ENCODE measurements around the gene TNFRSF13B. TPM values are rescaled to one million over a fixed set of nuclear protein-coding genes. Genes with fewer than 3 reads are reported as not detected.

Gene TNFRSF13B
- polyA plus RNA-seq, 1 of the 3 experiments (the other 2 are of a cell fraction): not detected

- no peak for DNase-seq
- POLR2A ChIA-PET: no interaction called here
- Histone ChIP-seq H3F3A (replicated peaks; ENCODE audit: insufficient read depth) (no peaks in the 10 kb centered on the region), H3K4me3 (ENCODE audit: low read depth in 2 of 2, low read length in 1 of 2) (no peak overlapping the region), H3K27ac (ENCODE audit: low read depth in 2 of 2, low read length in 1 of 2) (no peak overlapping the region), H3K79me2 (ENCODE audit: insufficient read depth) (no peaks in the 10 kb centered on the region), H4K20me1 (ENCODE audit: insufficient read depth) (no peaks in the 10 kb centered on the region), H3K4me2 (no peak overlapping the region), H3K4me1 (ENCODE audit: control insufficient read depth in 1 of 2, insufficient read depth in 2 of 2, low read depth in 1 of 2, low read length in 1 of 2) (no peaks in the 10 kb centered on the region), H3K9ac (no peak overlapping the region), H3K27me3 (ENCODE audit: insufficient read depth) (peaks cover 12% of the 10 kb centered on the region; the same call in 1 of the 2 replicates), H3K36me3 (replicated peaks in 1 of 2; ENCODE audit: control insufficient read depth in 1 of 2, insufficient read depth in 2 of 2, low read length in 1 of 2) (no peaks in the 10 kb centered on the region), H2AFZ (ENCODE audit: low read depth) (no peak overlapping the region), H3K9me2 (no peaks in the 10 kb centered on the region), H3K9me3 (no peaks in the 10 kb centered on the region)
- CTCF ChIA-PET: interaction anchor here (1.6 to 5.2 kb wide), 2 partner anchors 16 to 23 kb away, joined by 5 to 26 read pairs; no protein-coding TSS in a partner anchor
- TF ChIP-seq RCOR1 (IDR thresholded peaks at IDR 0.05; ENCODE audit: low read length): no peak
- 48% methylated on average over 2 of the region's 2 CpGs for WGBS (ENCODE audit: low lambda C conversion rate)
Measured at GRCh38 chr17:16975277-16975651, 3.3 kb upstream of the TNFRSF13B start.

- POLR2A ChIA-PET: no interaction called here
- H3K9me2 ChIP-seq: no peaks in the 10 kb centered on the region
- H3K9ac ChIP-seq: no peak overlapping the region
- no peaks in the 10 kb centered on the region for H3K79me2 ChIP-seq (ENCODE audit: insufficient read depth)
- H2AFZ ChIP-seq (ENCODE audit: low read depth): no peak overlapping the region
- H3K9me3 ChIP-seq: no peaks in the 10 kb centered on the region
- CTCF ChIA-PET: interaction anchor here (1.0 to 5.2 kb wide), 3 partner anchors 17 to 438 kb away, joined by 4 to 26 read pairs (median 5); no protein-coding TSS in a partner anchor
- 35% methylated on average over 6 of the region's 6 CpGs for WGBS (ENCODE audit: low lambda C conversion rate)
- H3F3A ChIP-seq (replicated peaks; ENCODE audit: insufficient read depth): no peaks in the 10 kb centered on the region
- no peak overlapping the region for H3K4me3 ChIP-seq (ENCODE audit: low read depth in 2 of 2, low read length in 1 of 2)
- no peaks in the 10 kb centered on the region; a peak in 1 of 4 replicates for H3K4me1 ChIP-seq (ENCODE audit: control insufficient read depth in 1 of 2, insufficient read depth in 2 of 2, low read depth in 1 of 2, low read length in 1 of 2)
- no peak for DNase-seq
- no peak overlapping the region for H3K4me2 ChIP-seq
- TF ChIP-seq PBX3 (IDR thresholded peaks at IDR 0.05) (no peak), IRF3 (IDR thresholded peaks at IDR 0.05; ENCODE audit: low read depth, low read length) (no peak), EZH2phosphoT487 (IDR thresholded peaks at IDR 0.05; ENCODE audit: borderline replicate concordance, low read depth) (no peak), MXI1 (IDR thresholded peaks at IDR 0.05; ENCODE audit: low read depth, low read length) (no peak), GATA2 (CRISPR knock-in tag; IDR thresholded peaks at IDR 0.05) (no peak), EP300 (IDR thresholded peaks at IDR 0.05; ENCODE audit: borderline replicate concordance in 1 of 2, low read depth in 1 of 2, low read length in 1 of 2) (no peak), TEAD4 (IDR thresholded peaks at IDR 0.05; ENCODE audit: borderline replicate concordance, insufficient read depth) (no peak), NFIC (IDR thresholded peaks at IDR 0.05; ENCODE audit: borderline replicate concordance) (no peak), REST (IDR thresholded peaks at IDR 0.05; ENCODE audit: low read depth, low read length) (no peak), FOXJ3 (CRISPR knock-in tag; IDR thresholded peaks at IDR 0.05) (no peak)
- H3K27ac ChIP-seq (ENCODE audit: low read depth in 2 of 2, low read length in 1 of 2): no peak overlapping the region
- peaks cover 18% of the 10 kb centered on the region; the same call in 1 of the 2 replicates for H3K27me3 ChIP-seq (ENCODE audit: insufficient read depth)
- H3K36me3 ChIP-seq (replicated peaks in 1 of 2; ENCODE audit: control insufficient read depth in 1 of 2, insufficient read depth in 2 of 2, low read length in 1 of 2): no peaks in the 10 kb centered on the region
- H4K20me1 ChIP-seq (ENCODE audit: insufficient read depth): no peaks in the 10 kb centered on the region
Measured at GRCh38 chr17:16974569-16975276, 2.8 kb upstream of the TNFRSF13B start.
